Tibial nerve (tissue), 4 donors: ENCODE results near the gene SUPT3H. TPM values are rescaled to one million over a fixed set of nuclear protein-coding genes. Genes with fewer than 3 reads are reported as not detected.
A peak's percentile ranks its signal among the peaks of the same experiment; 100 is the strongest.

Experiments used
- DNase-seq, 2 donors: peaks; one replicate each; pipeline ENCODE4 v3.0.0-alpha.2; 2019; ENCODE audit warnings: low spot score in 2 of 2
- H3K27ac ChIP-seq, 4 donors: fragments of 200-600 bp; sonication (generic) in 3 of 4; one replicate each; pipeline ENCODE4 v1.5.1; 2017 to 2019; ENCODE audit warnings: mild to moderate bottlenecking in 1 of 4
- H3K27me3 ChIP-seq, 2 donors: fragments of 200-600 bp; sonication (generic) in 1 of 2; one replicate each; pipeline versions ENCODE4 v1.5.1 to v1.6.0; 2017 to 2019
- H3K36me3 ChIP-seq, 3 donors: fragments of 200-600 bp; sonication (generic); one replicate each; pipeline ENCODE4 v1.5.1; 2018 to 2019
- H3K4me1 ChIP-seq, 4 donors: fragments of 200-600 bp; sonication (generic) in 3 of 4; one replicate each; pipeline ENCODE4 v1.5.1; 2017 to 2019
- H3K4me3 ChIP-seq, 4 donors: fragments of 200-600 bp; sonication (generic) in 3 of 4; one replicate each; pipeline ENCODE4 v1.5.1; 2017 to 2019; ENCODE audit warnings: mild to moderate bottlenecking in 1 of 4, moderate library complexity in 1 of 4
- H3K9me3 ChIP-seq, 4 donors: fragments of 200-600 bp; sonication (generic) in 3 of 4; one replicate each; pipeline ENCODE4 v1.5.1; 2017 to 2019
- CTCF ChIP-seq, 5 experiments: fragments of 200-600 bp in 3 of 5; fragments of 450-650 bp in 2 of 5; sonication (generic) in 3 of 5; IDR thresholded peaks; one replicate each; pipeline ENCODE4 v1.5.1; 2016 to 2019; ENCODE audit warnings: antibody characterized with exemption in 5 of 5, mild to moderate bottlenecking in 3 of 5, moderate library complexity in 2 of 5
- EP300 ChIP-seq, 2 donors: sonication (generic); formaldehyde crosslinking; IDR thresholded peaks; one replicate each; pipeline ENCODE4 v1.6.1; 2017; ENCODE audit warnings: antibody characterized with exemption in 2 of 2, mild to moderate bottlenecking in 1 of 2
- POLR2A ChIP-seq, 2 donors: fragments of 450-650 bp; IDR thresholded peaks; one replicate each; pipeline ENCODE4 v1.6.1; 2017; ENCODE audit warnings: antibody characterized with exemption in 2 of 2, mild to moderate bottlenecking in 2 of 2, moderate library complexity in 2 of 2
- WGBS, 2 donors: methylation state at CpG; one replicate each; pipeline ENCODE4 v1.1.5; 2018; 5-methylcytosine and 5-hydroxymethylcytosine counted together
- total RNA-seq, 4 donors: library from RNA; depleted of rRNA; stranded (reverse); fragments of >200 nt; gene quantifications; one replicate each; pipeline ENCODE4 v1.1.0, GENCODE V29; 2016

The SUPT3H gene
- total RNA-seq, 4 donors from 2014 or later, result 6.6 to 16.5 (median 14.8) TPM

GRCh38 chr6:44960898-44961297 is 416.8 kb downstream of the SUPT3H start:
- TF ChIP-seq POLR2A (IDR thresholded peaks at IDR 0.05), result no peak
- TF ChIP-seq CTCF (IDR thresholded peaks at IDR 0.05), result no peak
- TF ChIP-seq EP300 (IDR thresholded peaks at IDR 0.05), result no peak
- no peak for DNase-seq
- no peaks in the 10 kb centered on the region for H3K9me3 ChIP-seq
- no peaks in the 10 kb centered on the region for H3K27me3 ChIP-seq
- no peaks in the 10 kb centered on the region for H3K36me3 ChIP-seq
- 43 to 46% methylated on average over 4 of the region's 4 CpGs for WGBS, 2 donors
- H3K4me1 ChIP-seq, result no peaks in the 10 kb centered on the region
- H3K4me3 ChIP-seq, result no peak overlapping the region
- H3K27ac ChIP-seq, result peak overlapping the region in 1 of 4 donors; percentile 49

GRCh38 chr6:44959651-44960050 is 418.1 kb downstream of the SUPT3H start:
- TF ChIP-seq CTCF (IDR thresholded peaks at IDR 0.05) (no peak), POLR2A (IDR thresholded peaks at IDR 0.05) (no peak), EP300 (IDR thresholded peaks at IDR 0.05) (no peak)

GRCh38 chr6:44957156-44957555 is 420.6 kb downstream of the SUPT3H start:
- Histone ChIP-seq H3K9me3 (no peaks in the 10 kb centered on the region), H3K27ac (no peak overlapping the region), H3K4me3 (no peak overlapping the region), H3K4me1 (no peaks in the 10 kb centered on the region), H3K27me3 (no peaks in the 10 kb centered on the region), H3K36me3 (peaks cover 0 to 8% (median 0%) of the 10 kb centered on the region in 3 donors)
- 90 to 95% methylated on average over 4 of the region's 4 CpGs for WGBS, 2 donors
- no peak for DNase-seq
- TF ChIP-seq POLR2A (IDR thresholded peaks at IDR 0.05), result no peak
- TF ChIP-seq EP300 (IDR thresholded peaks at IDR 0.05), result no peak
- no peak for TF ChIP-seq CTCF (IDR thresholded peaks at IDR 0.05)

More at GRCh38 chr6:44959651-44960050, 418.1 kb downstream of the SUPT3H start:
- H3K36me3 ChIP-seq, result no peaks in the 10 kb centered on the region
- H3K9me3 ChIP-seq, result no peaks in the 10 kb centered on the region
- H3K27ac ChIP-seq, result peak overlapping the region in 1 of 4 donors; percentile 23
- no peak for DNase-seq
- H3K4me3 ChIP-seq, result no peak overlapping the region
- 85 to 86% methylated on average over 3 of the region's 3 CpGs for WGBS, 2 donors
- H3K27me3 ChIP-seq, result no peaks in the 10 kb centered on the region
- H3K4me1 ChIP-seq, result no peaks in the 10 kb centered on the region

- Histone ChIP-seq H3K4me3 (no peak overlapping the region), H3K27me3 (no peaks in the 10 kb centered on the region), H3K27ac (no peak overlapping the region), H3K36me3 (peaks cover 0 to 15% (median 0%) of the 10 kb centered on the region in 3 donors), H3K9me3 (peaks cover 0 to 2% (median 0%) of the 10 kb centered on the region in 4 donors), H3K4me1 (no peaks in the 10 kb centered on the region)
- DNase-seq, result no peak
- TF ChIP-seq EP300 (IDR thresholded peaks at IDR 0.05) (no peak), POLR2A (IDR thresholded peaks at IDR 0.05) (no peak), CTCF (IDR thresholded peaks at IDR 0.05) (no peak)
- WGBS, 2 donors, result 90 to 98% methylated on average over 5 of the region's 5 CpGs
These were observed 421.3 kb downstream of the SUPT3H start for GRCh38 chr6:44956396-44956795.

GRCh38 chr6:44955145-44955544 is 422.6 kb downstream of the SUPT3H start:
- 89 to 92% methylated on average over 8 to 11 of the region's 11 CpGs for WGBS, 2 donors
- no peak for TF ChIP-seq POLR2A (IDR thresholded peaks at IDR 0.05)
- TF ChIP-seq CTCF (IDR thresholded peaks at IDR 0.05), result no peak
- no peak for TF ChIP-seq EP300 (IDR thresholded peaks at IDR 0.05)
- no peaks in the 10 kb centered on the region for H3K27me3 ChIP-seq
- H3K4me3 ChIP-seq, result no peak overlapping the region
- peaks cover 0 to 13% (median 0%) of the 10 kb centered on the region in 4 donors for H3K9me3 ChIP-seq
- DNase-seq, result no peak
- H3K4me1 ChIP-seq, result no peaks in the 10 kb centered on the region
- H3K27ac ChIP-seq, result no peak overlapping the region
- H3K36me3 ChIP-seq, result peaks cover 0 to 28% (median 0%) of the 10 kb centered on the region in 3 donors
